ENCODE measurements around the gene TRIM32.
"Not testable (repeated sequence)": the region's sequence is repeated elsewhere in the genome, so short reads cannot be mapped to it uniquely, and the experiment has no call there.

Gene TRIM32

DNA sequence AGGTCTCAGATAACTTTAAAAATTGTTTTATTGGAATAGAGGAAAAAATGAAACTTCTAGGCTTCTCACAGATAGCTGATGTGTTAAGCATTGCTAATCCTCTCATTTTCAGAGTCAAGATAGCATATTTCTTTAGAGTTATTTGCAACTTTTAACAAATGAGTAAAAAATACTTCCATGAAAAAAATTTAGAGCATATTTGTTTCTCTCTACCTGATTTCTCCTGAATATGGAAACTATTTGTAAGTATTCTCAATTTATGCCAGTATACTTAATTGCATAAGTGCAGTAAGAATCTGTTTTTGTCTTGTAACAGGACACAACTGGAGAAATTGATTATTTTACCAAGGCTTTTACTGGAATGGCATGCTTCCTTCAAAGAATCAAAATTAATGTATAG lies 3.6 kb upstream of the TRIM32 start:
- DNase-seq: no peak

DNA sequence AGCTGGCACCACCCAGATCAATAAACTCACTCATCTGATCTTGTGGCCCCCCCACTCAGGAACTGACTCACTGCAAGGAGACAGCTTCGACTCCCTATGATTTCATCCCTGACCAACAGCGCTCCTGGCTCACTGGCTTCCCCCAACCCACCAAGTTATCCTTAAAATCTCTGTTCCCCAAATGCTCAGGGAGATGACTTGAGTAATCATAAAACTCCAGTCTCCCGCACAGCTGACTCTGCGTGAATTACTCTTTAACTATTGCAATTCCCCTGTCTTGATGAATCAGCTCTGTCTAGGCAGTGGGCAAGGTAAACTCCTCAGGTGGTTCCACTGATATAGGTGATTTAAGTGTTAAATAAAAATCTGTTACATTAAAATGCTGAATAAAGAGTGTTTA lies 1.9 kb upstream of the TRIM32 start:
- DNase-seq: no peak

DNA sequence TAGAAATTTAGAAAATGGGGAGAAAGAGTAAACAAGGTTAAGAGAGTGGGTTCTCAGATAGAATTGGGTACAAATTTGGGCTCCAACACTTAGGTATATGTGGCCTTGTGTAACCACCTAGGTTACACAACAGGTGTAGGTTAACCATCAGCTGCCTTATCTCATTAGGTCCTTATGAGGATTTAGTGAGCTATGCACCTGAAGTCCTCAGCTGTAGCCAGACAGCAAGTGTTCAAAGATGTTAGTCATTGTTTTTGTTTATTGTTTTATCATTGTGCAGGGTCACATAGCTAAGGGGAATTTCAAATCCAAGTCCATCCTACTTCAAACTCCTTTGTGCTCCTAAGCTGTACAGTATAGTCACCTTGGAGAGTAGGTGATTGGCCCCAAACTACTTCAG lies 970 bp upstream of the TRIM32 start:
- DNase-seq: no peak

DNA sequence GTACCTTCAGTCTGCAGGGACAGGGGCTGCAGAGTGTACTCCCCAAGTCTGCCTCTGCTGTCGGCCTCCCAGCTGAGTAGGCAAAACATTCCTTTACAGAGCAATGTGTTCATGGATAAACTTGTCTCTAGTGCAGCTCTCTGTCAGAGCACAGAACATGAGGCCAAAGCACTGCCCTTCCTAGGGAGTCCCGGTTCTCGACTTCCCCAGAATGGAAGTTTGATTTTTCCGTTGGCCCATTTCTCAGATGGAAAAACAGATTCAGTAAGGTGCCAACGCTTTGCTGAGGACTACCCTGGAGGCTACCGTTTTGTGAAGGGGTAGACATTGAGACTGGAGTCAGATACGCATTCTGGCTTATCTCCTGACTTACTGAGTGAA lies 422 bp upstream of the TRIM32 start:
- no peak for DNase-seq

DNA sequence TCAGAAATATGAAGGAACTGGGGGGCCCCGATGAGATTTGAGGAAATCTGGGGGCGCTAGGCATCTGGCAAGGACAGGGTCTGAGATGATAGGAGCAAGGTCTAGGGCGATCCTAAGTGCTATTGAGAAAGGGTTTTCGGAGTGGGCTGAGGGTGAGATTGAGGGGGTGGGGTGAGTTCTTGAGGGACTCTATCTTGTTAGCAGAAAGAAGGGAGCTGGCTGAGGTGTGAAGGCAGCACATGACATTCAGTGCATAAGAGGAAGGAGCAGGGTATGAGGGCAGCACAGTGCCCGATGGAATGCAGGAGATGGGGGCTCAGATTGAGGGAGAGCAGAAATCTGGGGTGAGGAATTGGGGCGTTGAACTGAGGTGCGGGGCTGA lies 640 bp downstream of the TRIM32 start:
- DNase-seq: no peak

DNA sequence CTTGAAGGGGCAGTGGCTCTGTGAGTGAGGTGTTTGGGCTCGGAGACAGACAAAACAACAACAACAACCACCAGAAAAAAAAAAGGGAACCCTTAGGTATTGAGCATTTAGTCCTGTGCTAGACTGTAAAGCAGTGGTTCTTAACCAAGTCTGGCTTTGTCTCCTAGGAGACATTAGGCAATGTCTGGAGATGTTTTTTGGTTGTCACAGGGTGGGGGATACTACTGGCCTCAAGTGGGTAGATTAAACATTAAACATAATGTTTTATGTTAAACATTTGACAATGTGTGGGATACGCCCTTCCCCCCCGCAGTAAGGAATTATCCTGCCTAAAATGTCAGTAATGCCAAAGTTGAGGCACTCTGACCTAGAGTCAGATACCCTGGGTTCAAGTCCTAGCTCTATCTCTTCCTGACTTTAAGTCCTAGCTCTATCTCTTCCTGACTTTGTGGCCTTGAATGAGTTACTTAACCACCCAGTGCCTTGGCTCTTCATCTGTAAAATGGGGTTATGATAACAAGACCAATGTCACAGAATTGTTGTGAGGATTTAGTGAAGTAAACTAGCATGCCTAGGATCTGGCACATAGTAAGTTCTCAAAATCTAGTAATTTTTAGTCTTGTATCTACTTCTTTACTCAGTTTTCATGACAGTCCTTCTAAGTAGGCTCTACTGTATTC lies 1.8 kb downstream of the TRIM32 start:
- no peak for DNase-seq

DNA sequence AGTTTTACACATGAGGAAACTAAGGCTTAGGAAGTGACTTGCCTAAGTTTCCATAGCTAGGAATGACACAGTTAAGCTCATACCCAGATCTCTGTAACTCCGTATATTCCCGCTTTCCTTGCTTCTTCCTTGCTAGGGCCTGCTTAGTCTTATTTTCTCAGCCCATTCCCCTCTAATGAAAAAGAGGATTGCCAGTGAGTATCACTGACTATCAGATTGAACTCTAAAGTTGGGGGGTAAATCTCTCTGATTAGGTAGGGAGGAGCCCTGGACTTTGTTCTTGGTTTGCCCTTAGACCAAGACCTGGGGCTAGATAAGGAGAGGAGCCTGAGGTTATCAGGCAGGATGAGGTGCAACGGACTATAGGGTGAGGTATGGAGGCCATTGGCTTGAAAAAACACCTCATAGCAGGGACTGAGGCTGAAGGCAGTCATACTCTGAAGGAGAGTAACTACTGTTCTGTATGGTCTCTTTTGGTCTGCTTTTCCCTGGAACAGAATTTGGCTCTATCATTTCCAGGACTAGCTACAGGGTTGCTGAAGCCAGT lies 2.5 kb downstream of the TRIM32 start:
- no peak for DNase-seq

DNA sequence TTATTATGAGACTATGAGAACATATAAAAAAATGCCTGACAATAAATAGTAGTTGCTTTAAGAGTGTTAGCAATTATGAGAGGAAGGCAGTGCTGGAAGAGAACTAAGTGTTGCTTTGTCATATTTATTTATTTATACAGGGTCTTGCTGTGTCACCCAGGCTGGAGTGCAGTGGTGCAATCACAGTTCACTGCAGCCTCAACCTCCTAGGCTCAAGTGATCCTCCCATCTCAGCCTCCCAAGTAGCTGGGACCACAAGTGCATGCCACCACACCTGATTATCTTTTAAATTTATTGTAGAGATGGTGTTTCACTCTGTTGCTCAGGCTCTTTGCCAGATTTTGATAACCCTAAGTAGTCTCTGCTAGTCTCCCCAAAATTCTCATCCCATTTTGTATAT lies 3.7 kb downstream of the TRIM32 start:
- not testable (repeated sequence) for DNase-seq

DNA sequence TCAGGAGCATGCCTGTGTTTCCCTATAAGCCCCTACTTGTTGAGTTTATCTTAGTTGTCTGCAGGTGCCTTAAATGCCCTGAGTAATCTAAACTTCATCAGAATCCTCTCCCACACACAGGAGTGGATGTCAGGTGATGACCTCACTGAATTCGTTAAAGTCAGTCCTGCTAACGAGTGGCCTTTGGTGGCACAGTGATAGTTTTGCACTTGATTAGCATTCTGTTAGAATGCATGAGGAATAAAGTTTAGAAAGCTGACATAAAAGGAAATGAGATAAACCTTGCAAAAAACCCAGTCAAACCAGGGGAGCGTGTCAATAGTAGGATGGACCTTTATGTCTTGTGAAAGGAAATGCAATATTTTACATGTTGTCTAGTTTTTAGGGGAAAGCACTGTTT lies 4.5 kb downstream of the TRIM32 start:
- no peak for DNase-seq

DNA sequence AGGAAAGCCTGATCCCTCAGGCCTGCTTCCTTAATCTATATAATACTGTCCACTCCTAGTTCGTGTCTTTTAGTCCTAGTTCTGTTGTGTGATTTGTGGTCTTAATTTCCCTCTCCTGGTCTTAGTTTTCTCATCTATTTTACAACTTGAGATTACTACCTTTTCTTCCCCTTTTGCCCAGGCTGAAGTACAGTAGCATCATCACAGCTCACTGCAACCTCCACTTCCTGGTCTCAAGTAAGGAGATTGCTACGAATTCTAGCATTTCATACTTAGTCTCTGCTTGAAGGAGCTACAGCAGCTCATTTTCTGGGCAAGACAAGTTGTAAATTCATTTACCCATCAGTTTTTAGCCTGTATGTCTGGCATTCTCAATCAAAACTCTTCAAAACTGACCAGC lies 5.5 kb downstream of the TRIM32 start:
- no peak for DNase-seq

DNA sequence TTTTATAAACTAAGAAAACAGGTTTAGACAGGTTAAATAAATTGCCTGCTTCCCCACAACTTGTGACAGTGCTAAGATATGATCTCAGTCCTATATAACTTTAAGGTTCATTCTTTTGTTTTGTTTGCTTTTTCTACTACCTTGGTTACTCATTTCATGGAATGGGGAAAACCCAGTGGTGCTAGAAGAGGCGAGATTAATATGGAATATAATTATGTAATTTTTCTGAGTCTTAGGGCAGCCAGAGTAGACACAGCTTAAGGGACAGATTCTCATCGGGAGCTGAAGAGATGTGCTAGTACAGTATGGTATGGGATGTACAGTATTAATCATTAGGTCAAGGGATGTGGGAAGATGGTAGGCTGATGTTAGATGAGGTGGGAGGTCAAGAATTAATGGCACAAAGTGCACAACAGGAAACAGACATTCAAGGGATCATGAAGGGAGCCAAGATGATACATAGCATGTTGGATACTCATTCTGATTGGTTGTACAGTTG lies 6.2 kb downstream of the TRIM32 start:
- no peak for DNase-seq

DNA sequence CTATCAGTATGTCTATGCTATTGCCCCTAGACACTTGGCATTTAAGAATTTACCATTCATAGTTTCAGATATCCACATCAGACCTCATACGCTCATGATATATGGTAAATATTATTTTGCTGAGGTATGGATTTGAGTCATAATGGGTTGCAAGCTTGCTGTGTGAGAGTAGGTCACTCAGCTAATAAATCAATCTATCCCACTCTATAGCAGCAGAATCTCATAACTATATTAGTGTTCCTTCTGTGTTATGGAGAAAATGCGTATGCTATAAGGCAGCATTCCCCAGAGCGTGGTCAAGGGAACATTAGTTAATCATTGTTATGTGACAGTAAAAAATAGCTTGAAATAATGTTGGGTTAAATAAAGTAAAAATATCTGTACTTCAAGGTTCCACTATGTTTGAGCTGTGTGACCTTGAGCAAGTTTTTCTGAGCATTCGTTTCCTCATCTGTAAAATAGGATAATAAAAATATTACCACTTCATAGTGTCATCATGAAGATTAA lies 7.7 kb downstream of the TRIM32 start:
- no peak for DNase-seq

DNA sequence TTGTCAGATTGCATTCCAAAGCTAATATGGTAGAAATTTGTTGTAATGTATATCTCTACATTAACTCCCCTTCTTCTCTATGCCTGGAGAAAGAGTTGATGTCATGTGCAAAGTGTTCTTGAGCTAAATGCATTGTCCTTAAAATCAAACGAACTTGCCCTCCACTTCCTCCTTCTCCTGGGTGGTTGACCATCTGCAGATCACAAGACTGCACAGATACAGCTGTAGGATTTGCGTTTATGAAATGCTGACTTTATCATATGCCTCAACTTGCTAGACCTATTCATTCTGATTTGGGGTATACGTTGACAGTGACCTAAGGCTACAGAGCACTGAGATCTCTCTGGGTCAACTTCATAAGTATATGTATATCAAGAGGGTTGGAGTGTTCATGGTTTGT lies 8.3 kb downstream of the TRIM32 start:
- no peak for DNase-seq

DNA sequence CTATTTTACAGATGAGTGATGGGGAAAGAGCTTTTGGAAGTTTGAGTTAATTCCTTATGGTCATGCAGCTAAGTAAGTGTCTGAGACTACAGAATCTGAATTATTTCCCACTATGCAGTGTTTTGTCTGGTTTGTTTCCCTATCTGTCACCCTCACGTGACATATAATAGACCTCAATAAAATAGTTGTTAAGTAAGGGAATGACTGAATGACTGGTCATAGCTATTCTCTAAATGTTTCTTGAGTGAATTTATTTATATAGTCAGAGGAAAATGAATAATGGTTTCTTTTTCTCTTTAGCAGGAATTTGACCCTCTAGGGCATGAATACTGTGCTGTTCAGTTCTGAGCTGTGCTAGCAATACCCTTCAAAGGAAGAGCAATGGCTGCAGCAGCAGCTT lies 10.3 kb downstream of the TRIM32 start:
- DNase-seq: no peak

DNA sequence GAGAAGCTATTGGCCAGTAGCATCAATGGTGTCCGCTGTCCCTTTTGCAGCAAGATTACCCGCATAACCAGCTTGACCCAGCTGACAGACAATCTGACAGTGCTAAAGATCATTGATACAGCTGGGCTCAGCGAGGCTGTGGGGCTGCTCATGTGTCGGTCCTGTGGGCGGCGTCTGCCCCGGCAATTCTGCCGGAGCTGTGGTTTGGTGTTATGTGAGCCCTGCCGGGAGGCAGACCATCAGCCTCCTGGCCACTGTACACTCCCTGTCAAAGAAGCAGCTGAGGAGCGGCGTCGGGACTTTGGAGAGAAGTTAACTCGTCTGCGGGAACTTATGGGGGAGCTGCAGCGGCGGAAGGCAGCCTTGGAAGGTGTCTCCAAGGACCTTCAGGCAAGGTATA lies 10.8 kb downstream of the TRIM32 start:
- no peak for DNase-seq

DNA sequence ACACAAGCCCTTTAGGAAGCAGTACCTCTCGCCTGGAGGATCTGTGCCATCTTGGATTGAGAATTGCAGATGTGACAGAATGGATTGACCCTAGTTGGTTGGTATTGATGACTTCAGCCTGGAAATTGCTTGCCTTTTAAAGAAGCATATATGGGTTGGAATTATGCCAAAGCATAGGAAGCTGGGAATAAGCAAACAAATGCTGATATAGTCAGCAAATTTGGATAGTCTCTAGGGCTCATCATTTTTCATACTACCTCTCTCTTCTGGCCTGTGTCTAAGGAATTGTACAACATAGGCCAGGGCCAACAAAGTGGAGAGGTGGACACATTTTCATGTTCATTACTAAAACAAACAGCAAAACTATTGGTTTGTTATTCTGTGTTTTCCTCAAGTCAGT lies 13.2 kb downstream of the TRIM32 start:
- no peak for DNase-seq

DNA sequence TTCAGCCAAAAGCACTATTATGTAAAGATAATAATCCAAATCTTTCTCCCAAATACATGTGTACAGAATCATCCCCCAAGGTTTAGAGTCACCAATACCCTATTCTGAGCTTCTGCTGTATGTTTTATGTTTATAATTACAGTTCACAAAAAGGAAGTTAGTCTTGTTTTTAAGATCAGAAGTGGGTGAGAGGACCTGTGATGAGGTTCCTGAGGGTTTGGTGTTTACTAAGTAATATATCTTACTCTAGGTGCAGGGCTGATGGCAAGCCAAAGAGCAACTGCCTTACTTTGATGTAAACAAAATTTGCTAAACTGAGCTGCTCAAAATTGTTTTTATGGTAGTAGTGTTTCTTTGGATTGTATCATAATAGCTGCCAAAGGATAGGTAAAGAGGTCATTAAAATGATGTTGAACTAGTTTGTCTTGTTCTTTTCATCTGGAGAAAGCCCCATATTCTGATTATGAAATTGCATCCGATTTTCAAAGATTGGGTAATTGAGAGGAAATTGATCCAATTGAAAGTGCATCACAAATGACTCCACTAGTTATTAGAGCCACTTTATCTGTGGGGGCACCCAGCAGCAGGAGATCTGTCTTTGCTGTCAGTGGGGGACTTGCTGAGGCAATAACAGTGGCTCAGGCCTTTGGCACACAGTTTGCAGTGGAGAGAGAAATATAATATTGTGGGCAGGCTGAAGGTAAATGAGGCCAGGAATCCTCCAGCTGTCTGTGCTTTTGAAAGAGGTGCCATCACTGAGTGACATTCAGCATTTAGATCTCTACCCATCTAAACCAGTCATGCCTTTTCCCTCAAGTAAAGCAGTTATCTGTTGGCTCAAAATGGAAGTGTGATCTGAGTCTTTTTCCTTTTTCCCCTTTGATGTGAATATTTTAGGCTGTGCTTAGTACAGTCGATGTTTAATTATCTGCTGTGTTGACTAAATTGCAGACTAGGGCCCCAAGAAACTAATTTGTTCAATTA lies 14.1 kb downstream of the TRIM32 start:
- DNase-seq: no peak

DNA sequence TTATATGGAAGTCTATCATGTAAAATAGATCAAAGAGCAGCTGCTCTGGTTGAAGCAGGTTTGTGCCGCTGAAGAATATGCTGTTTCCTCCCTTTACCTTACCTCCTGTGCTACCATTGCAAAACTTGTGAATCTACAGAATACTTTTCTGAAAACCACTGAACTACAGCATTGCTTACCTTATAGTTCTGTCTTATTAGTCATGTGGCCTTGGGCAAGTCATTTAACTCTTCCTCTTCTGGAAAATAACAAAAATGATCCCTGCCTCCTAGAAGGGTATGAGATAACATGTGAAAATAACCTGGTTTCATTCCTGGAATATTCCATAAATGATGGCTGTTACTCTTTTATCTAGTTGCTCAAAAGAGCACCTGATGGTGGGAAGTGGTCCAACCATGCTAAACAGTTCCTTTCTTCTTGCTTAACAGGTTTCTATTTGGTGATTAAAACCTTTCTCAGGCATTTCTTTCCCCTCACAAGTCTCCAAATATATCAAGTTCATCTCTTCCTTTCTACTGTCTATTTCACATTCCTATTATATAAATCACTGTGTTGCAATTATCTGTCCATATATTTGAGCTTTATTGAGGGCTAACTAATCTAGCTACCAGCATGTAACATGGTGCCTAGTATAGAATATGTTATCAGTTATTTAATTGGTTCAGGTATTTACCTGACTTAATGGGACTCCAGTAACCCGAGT lies 15.0 kb downstream of the TRIM32 start:
- DNase-seq: no peak

DNA sequence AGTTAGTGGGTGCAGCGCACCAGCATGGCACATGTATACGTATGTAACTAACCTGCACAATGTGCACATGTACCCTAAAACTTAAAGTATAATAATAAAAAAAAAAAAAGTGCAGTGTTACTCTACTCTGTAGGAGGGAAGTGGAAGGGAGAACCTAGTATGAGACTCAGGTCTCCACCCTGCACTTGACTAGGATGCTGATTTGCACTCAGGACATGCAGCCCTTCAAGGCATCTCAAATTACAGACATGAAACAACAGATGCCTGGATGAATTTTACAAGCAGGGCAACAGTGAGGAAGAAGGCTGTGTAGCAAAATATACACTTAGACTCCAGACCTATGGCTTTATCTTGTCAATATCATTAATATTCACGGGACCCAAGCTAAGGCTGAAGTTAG lies 16.5 kb downstream of the TRIM32 start:
- no peak for DNase-seq

DNA sequence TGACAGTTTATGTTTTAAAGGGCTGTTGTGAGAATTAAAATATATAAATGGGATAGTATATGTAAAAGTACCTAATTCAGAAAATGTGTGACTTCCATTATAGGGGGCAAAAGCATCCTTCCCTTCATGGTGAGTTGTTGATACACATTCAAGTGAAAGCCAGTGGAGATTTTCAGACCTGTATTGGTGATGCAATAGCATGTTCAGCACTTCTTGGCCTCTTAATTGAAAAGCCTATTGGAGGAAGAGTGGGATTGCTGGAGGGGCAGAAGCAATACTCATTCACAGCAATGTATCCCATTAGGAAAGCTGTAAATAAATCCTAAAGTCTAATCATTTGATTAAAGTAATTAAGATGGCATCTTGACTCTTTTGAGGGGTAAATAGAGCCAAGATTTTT lies 17.4 kb downstream of the TRIM32 start:
- DNase-seq: no peak

DNA sequence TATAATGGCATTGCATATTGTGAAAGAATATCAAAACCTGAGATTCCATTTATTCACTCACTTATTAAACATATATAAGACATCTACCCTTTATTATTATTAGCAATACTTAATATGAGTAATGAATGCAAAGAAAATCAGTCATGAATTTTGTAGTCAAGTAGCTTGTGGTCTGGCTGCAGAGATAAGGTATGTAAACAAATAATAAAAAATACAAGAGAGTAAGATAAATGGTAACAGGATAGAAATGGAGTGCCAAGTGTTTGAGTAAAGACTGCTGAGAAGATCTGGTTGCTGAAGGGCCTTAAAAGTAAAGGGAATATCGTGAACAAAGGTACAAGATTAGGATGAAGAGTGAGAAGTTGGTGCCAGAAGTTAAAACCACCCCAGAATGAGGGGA lies 18.4 kb downstream of the TRIM32 start:
- no peak for DNase-seq

DNA sequence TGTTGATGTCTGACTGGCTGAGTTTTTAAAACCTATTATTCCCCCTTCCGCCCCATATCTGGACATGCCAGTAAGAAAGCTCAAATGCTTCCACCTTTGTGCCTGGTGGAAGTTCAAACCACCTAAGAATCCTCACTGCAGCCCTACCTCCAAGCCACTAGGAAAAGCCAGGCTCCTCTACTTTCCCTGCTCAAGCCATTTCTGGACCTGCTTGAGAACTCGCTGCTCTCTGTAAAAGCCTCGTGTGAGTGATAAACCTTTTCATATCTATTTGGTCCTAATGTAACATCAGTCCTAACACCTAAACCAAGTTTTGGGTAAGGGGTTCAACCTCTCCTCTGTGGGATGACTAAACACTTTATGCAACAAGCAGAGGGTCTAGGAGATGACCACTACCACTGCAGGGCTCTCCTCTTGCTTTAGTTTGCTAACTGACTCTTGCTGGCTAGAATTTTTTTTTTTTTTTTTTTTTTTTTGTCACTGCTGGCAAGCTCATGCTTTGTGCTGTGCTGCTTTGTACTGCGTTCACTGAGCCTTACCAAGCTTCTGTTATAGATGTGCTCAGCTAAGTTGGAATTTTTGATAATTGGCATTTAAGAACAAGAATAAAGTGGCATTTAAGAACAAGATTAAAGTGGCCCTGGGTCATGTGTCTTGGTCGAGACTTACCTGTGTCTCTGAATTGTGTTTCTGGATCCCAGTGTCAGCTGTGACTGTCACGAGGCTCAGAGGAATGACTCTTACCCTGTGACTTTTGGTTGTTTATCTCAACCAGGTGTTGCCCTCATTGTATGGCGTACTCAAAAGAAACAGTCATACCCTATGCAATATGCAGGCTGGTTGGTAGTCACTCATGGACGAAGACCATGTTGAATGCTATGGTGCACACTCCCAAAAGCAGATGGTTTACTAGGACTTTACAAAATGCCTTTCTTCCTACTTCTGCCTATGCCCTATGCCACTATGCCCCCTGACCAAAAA lies 19.5 kb downstream of the TRIM32 start:
- DNase-seq: no peak
